DND-41 (cell line): ENCODE data around the gene FMN1.

ENCODE experiments used
- EZH2 ChIP-seq: IDR thresholded peaks from 3 replicates; pipeline ENCODE4 v1.6.1; 2012; ENCODE audit warnings: borderline replicate concordance, low read depth, mild to moderate bottlenecking, moderate library complexity, low read length, inconsistent platforms; ENCODE audit not compliant: severe bottlenecking
- TF ChIP-seq, protein P1 (sequence below): IDR thresholded peaks from 2 replicates; pipeline ENCODE4 v1.5.1; 2012; ENCODE audit warnings: borderline replicate concordance, low read length, moderate library complexity, mild to moderate bottlenecking; ENCODE audit not compliant: poor library complexity, severe bottlenecking; ENCODE audit errors: extremely low read depth

DNA sequence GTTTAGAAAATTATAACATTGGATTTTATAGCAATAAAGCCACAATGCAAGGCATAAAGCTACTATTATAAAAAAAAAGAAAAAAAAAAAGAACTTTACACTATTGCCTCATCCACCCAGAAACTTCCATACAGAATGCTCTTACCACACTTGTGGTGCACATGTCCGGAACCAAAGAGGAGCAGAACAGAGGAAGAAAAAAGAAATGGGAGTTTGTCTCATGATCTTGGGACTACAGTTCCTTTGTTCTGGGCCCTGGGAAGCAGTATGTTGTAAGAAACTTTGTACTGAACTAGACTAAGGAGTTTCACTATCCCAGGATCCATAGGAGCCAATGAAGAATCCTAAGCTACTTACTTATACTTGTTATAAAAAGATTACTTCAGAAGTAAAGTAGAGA, 36.1 kb downstream of the FMN1 start:
- TF ChIP-seq, protein P1, sequence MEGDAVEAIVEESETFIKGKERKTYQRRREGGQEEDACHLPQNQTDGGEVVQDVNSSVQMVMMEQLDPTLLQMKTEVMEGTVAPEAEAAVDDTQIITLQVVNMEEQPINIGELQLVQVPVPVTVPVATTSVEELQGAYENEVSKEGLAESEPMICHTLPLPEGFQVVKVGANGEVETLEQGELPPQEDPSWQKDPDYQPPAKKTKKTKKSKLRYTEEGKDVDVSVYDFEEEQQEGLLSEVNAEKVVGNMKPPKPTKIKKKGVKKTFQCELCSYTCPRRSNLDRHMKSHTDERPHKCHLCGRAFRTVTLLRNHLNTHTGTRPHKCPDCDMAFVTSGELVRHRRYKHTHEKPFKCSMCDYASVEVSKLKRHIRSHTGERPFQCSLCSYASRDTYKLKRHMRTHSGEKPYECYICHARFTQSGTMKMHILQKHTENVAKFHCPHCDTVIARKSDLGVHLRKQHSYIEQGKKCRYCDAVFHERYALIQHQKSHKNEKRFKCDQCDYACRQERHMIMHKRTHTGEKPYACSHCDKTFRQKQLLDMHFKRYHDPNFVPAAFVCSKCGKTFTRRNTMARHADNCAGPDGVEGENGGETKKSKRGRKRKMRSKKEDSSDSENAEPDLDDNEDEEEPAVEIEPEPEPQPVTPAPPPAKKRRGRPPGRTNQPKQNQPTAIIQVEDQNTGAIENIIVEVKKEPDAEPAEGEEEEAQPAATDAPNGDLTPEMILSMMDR, result no peak
- no peak for TF ChIP-seq EZH2
